ENCODE measurements around the gene SCYGR1.
"Not testable (repeated sequence)": the region's sequence is repeated elsewhere in the genome, so short reads cannot be mapped to it uniquely, and the experiment has no call there.

Gene SCYGR1

GRCh38 chr2:227370092-227370491 lies 17.7 kb downstream of the SCYGR1 start:
- no peak for DNase-seq (ENCODE audit: low read depth)

- no peak for DNase-seq (ENCODE audit: low read depth)
These were observed 19.2 kb downstream of the SCYGR1 start for GRCh38 chr2:227368574-227368973.

GRCh38 chr2:227367427-227367795 lies 20.3 kb downstream of the SCYGR1 start:
- DNase-seq (ENCODE audit: low read depth): no peak

- DNase-seq (ENCODE audit: low read depth): no peak
These were observed 20.9 kb downstream of the SCYGR1 start for GRCh38 chr2:227366769-227367426.

- no peak for DNase-seq (ENCODE audit: low read depth)
These were observed 21.9 kb downstream of the SCYGR1 start for GRCh38 chr2:227365833-227366232.

GRCh38 chr2:227364585-227365263 lies 23.0 kb downstream of the SCYGR1 start:
- not testable (repeated sequence) for DNase-seq (ENCODE audit: low read depth)

GRCh38 chr2:227363756-227364155 lies 24.0 kb downstream of the SCYGR1 start:
- no peak for DNase-seq (ENCODE audit: low read depth)

GRCh38 chr2:227360351-227360750 lies 27.4 kb downstream of the SCYGR1 start:
- no peak for DNase-seq (ENCODE audit: low read depth)

GRCh38 chr2:227351639-227352038 lies 36.1 kb downstream of the SCYGR1 start:
- DNase-seq (ENCODE audit: low read depth): no peak

GRCh38 chr2:227349989-227350612 lies 37.6 kb downstream of the SCYGR1 start:
- DNase-seq (ENCODE audit: low read depth): no peak

GRCh38 chr2:227348324-227348723 lies 39.4 kb downstream of the SCYGR1 start:
- no peak for DNase-seq (ENCODE audit: low read depth)

- DNase-seq (ENCODE audit: low read depth): no peak
These were observed 40.6 kb downstream of the SCYGR1 start for GRCh38 chr2:227347117-227347516.

- DNase-seq (ENCODE audit: low read depth): no peak
These were observed 43.5 kb downstream of the SCYGR1 start for GRCh38 chr2:227344231-227344630.

- no peak for DNase-seq (ENCODE audit: low read depth)
These were observed 46.2 kb downstream of the SCYGR1 start for GRCh38 chr2:227341553-227341952.

- DNase-seq (ENCODE audit: low read depth): no peak
These were observed 47.6 kb downstream of the SCYGR1 start for GRCh38 chr2:227340106-227340505.

GRCh38 chr2:227339098-227339599 lies 48.6 kb downstream of the SCYGR1 start:
- DNase-seq (ENCODE audit: low read depth): no peak
